Activated T-helper 1 cell treated with anti-CD3 and anti-CD28 coated beads, Interleukin-2, amount 50 U/mL, for 16 hours (primary cell): ENCODE data around the gene CLTB.
"Not testable (repeated sequence)": the region's sequence is repeated elsewhere in the genome, so short reads cannot be mapped to it uniquely, and the experiment has no call there.

Experiments
- DNase-seq, 2 donors: peaks; one replicate each; pipeline ENCODE4 v3.0.0-alpha.2; 2020; ENCODE audit warnings: low read depth in 1 of 2, low spot score in 1 of 2

CLTB gene

GRCh38 chr5:176429972-176430371, 13.6 kb upstream of the CLTB start:
- DNase-seq = no peak

GRCh38 chr5:176427971-176428370, 11.6 kb upstream of the CLTB start:
- no peak for DNase-seq

GRCh38 chr5:176426876-176427275, 10.5 kb upstream of the CLTB start:
- DNase-seq = no peak

GRCh38 chr5:176425791-176426190, 9.5 kb upstream of the CLTB start:
- DNase-seq = no peak

- DNase-seq = no peak
These were observed 8.8 kb upstream of the CLTB start for GRCh38 chr5:176425138-176425537.

GRCh38 chr5:176424181-176424580, 7.8 kb upstream of the CLTB start:
- DNase-seq = no peak

- no peak for DNase-seq
These were observed 4.7 kb upstream of the CLTB start for GRCh38 chr5:176420972-176421544.

GRCh38 chr5:176420086-176420485, 3.7 kb upstream of the CLTB start:
- DNase-seq = no peak

GRCh38 chr5:176418251-176418650, 1.9 kb upstream of the CLTB start:
- no peak for DNase-seq

- no peak for DNase-seq
These were observed 626 bp upstream of the CLTB start for GRCh38 chr5:176416965-176417364.

- DNase-seq = no peak
These were observed 943 bp downstream of the CLTB start for GRCh38 chr5:176415240-176415951.

GRCh38 chr5:176414704-176415103, 1.6 kb downstream of the CLTB start:
- no peak for DNase-seq

GRCh38 chr5:176413709-176414191, 2.6 kb downstream of the CLTB start:
- DNase-seq = no peak

- DNase-seq = no peak
These were observed 3.1 kb downstream of the CLTB start for GRCh38 chr5:176413255-176413565.

GRCh38 chr5:176412517-176413254, 3.7 kb downstream of the CLTB start:
- DNase-seq = no peak

- DNase-seq = no peak
These were observed 5.7 kb downstream of the CLTB start for GRCh38 chr5:176410486-176411180.

GRCh38 chr5:176409765-176410164, 6.6 kb downstream of the CLTB start:
- DNase-seq = no peak

GRCh38 chr5:176408590-176408989, 7.7 kb downstream of the CLTB start:
- no peak for DNase-seq

- not testable (repeated sequence) for DNase-seq
These were observed 8.1 kb downstream of the CLTB start for GRCh38 chr5:176408252-176408573.

- DNase-seq = no peak
These were observed 8.7 kb downstream of the CLTB start for GRCh38 chr5:176407456-176408251.

GRCh38 chr5:176406436-176407052, 9.8 kb downstream of the CLTB start:
- DNase-seq = no peak
